Panc1 (cell line): ENCODE measurements around the gene PNMA8A. TPM values are rescaled to one million over a fixed set of nuclear protein-coding genes. Genes with fewer than 3 reads are reported as not detected.

Experiments used
- ATAC-seq: fragments of 200-7000 bp; cut with Tn5 transposase; 2 replicates; pipeline ENCODE4 v1.9.1; 2020; ENCODE audit warnings: mild to moderate bottlenecking, moderate library complexity
- BruUV-seq: library from RNA; stranded (reverse); fragments of 400-500 nt; replicated peaks from 2 replicates; lab custom pipeline; 2021; lab: Mats Ljungman, UMichigan
- CTCF ChIA-PET: fragments of 300-600 bp; sonication (Branson Sonifier 250); formaldehyde crosslinking; loops from one replicate; lab custom pipeline; 2022; ENCODE audit warnings: antibody characterized with exemption; lab: Charles Lee
- POLR2A ChIA-PET: fragments of 300-600 bp; sonication (Branson Sonifier 250); formaldehyde crosslinking; loops from one replicate; lab custom pipeline; 2022; ENCODE audit warnings: antibody characterized with exemption; lab: Charles Lee
- DNase-seq: peaks from one replicate; pipeline ENCODE4 v3.0.0-alpha.2; 2010; ENCODE audit warnings: low read depth, low spot score
- H3K27ac ChIP-seq: 2 replicates; pipeline ENCODE4 v1.5.1; 2011; ENCODE audit warnings: mild to moderate bottlenecking, low read length, inconsistent platforms
- H3K27me3 ChIP-seq: fragments of 200-500 bp; sonication (Bioruptor generic); 2 replicates; pipeline ENCODE4 v1.6.0; 2014; ENCODE audit warnings: low read length, inconsistent platforms; ENCODE audit not compliant: control insufficient read depth, insufficient read depth
- H3K36me3 ChIP-seq: fragments of 200-500 bp; sonication (Bioruptor generic); 2 replicates; pipeline ENCODE4 v1.5.1; 2014; ENCODE audit warnings: inconsistent platforms, mild to moderate bottlenecking, low read length, moderate library complexity; ENCODE audit not compliant: control insufficient read depth, insufficient read depth
- H3K4me1 ChIP-seq: 2 replicates; pipeline ENCODE4 v1.5.1; 2011; ENCODE audit warnings: inconsistent platforms, mild to moderate bottlenecking, low read length, moderate library complexity; ENCODE audit not compliant: control insufficient read depth, insufficient read depth
- H3K4me3 ChIP-seq, 2 experiments: 2 replicates each; pipeline ENCODE4 v1.5.1; 2011 to 2012; ENCODE audit warnings: low read depth in 2 of 2, low read length in 2 of 2, mild to moderate bottlenecking in 2 of 2, inconsistent platforms in 1 of 2, moderate library complexity in 1 of 2
- H3K9me3 ChIP-seq: fragments of 200-500 bp; sonication (Bioruptor generic); 2 replicates; pipeline ENCODE4 v1.5.1; 2014; ENCODE audit warnings: low read depth, mild to moderate bottlenecking, inconsistent platforms, low read length, moderate library complexity; ENCODE audit not compliant: control insufficient read depth, insufficient read depth
- POLR2AphosphoS5 ChIP-seq: IDR thresholded peaks from 2 replicates; pipeline ENCODE4 v1.6.1; 2012; ENCODE audit warnings: mild to moderate bottlenecking, low read depth, low read length, moderate library complexity
- REST ChIP-seq, 2 experiments: IDR thresholded peaks; 2 replicates each; pipeline ENCODE4 v1.6.1; 2011 to 2012; ENCODE audit warnings: low read depth in 2 of 2, control low read depth in 1 of 2, low read length in 1 of 2, mild to moderate bottlenecking in 1 of 2, moderate library complexity in 1 of 2; ENCODE audit not compliant: insufficient read depth in 1 of 2
- SIN3A ChIP-seq: IDR thresholded peaks from 2 replicates; pipeline ENCODE4 v1.6.1; 2012; ENCODE audit warnings: low read depth, mild to moderate bottlenecking, low read length, moderate library complexity, borderline replicate concordance; ENCODE audit not compliant: insufficient read depth
- TCF7L2 ChIP-seq: IDR thresholded peaks from 2 replicates; pipeline ENCODE4 v1.6.1; 2011; ENCODE audit warnings: mild to moderate bottlenecking, low read depth, low read length, inconsistent platforms
- in situ Hi-C: cut with HindIII; loops from 2 replicates; pipeline ENCODE4 v1.10.0; 2016; ENCODE audit warnings: low sequenced_read_pairs, low pct_unique_long_range_greater_than_20kb
- intact Hi-C: fragments of 100-400 bp; cut with micrococcal nuclease; formaldehyde crosslinking; loops from one replicate; pipeline ENCODE4 v1.10.0; 2022; ENCODE audit not compliant: unreplicated experiment
- total RNA-seq: library from RNA; stranded (reverse); gene quantifications from one replicate; pipeline ENCODE4 v1.2.1, GENCODE V29; 2021; ENCODE audit not compliant: unreplicated experiment
- TF ChIP-seq, protein P1 (sequence below): fragments of 450-650 bp; IDR thresholded peaks from 2 replicates; pipeline ENCODE4 v1.5.1; 2017; ENCODE audit warnings: mild to moderate bottlenecking

Gene PNMA8A
- total RNA-seq, 1 experiment from 2014 or later, result not detected

DNA sequence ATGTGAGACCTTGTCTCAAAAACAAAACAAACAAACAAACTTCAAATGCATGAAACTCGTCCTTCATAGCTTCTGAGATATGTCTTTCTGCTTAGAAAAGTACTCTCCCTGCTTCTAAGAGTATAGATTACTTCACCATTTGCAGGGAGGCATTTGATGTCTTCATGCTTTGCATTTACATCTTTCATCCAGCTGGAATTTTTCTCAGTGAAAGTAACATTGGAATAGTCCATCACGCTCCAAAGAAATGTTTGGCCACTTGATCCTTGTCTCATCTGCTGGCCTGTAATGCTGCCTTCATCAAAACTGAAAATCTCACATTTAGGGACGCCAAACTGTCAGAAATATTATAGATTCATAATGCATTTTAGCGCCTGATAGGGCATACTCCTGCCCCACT, 19.2 kb downstream of the PNMA8A start:
- in situ Hi-C loops (no loop called here), intact Hi-C loops (no loop called here)
- no peak overlapping the region for H3K4me3 ChIP-seq
- ChIA-PET CTCF (interaction anchor here (1.2 kb wide), 1 partner anchor 48 kb away, joined by 3 read pairs; no protein-coding TSS in a partner anchor), POLR2A (no interaction called here)
- no peaks in the 10 kb centered on the region for H3K9me3 ChIP-seq
- no peak overlapping the region for H3K27ac ChIP-seq
- no TSS peak for BruUV-seq
- no peak for ATAC-seq
- no peak for DNase-seq
- TF ChIP-seq SIN3A (no peak), POLR2AphosphoS5 (no peak), REST (IDR thresholded peaks at IDR 0.05; ENCODE audit: insufficient read depth in 1 of 2, low read depth in 2 of 2, low read length in 1 of 2) (no peak), TCF7L2 (no peak)
- TF ChIP-seq, protein P1, sequence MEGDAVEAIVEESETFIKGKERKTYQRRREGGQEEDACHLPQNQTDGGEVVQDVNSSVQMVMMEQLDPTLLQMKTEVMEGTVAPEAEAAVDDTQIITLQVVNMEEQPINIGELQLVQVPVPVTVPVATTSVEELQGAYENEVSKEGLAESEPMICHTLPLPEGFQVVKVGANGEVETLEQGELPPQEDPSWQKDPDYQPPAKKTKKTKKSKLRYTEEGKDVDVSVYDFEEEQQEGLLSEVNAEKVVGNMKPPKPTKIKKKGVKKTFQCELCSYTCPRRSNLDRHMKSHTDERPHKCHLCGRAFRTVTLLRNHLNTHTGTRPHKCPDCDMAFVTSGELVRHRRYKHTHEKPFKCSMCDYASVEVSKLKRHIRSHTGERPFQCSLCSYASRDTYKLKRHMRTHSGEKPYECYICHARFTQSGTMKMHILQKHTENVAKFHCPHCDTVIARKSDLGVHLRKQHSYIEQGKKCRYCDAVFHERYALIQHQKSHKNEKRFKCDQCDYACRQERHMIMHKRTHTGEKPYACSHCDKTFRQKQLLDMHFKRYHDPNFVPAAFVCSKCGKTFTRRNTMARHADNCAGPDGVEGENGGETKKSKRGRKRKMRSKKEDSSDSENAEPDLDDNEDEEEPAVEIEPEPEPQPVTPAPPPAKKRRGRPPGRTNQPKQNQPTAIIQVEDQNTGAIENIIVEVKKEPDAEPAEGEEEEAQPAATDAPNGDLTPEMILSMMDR, result no peak
- H3K36me3 ChIP-seq, result no peaks in the 10 kb centered on the region
- no peaks in the 10 kb centered on the region for H3K27me3 ChIP-seq
- H3K4me1 ChIP-seq, result no peaks in the 10 kb centered on the region

DNA sequence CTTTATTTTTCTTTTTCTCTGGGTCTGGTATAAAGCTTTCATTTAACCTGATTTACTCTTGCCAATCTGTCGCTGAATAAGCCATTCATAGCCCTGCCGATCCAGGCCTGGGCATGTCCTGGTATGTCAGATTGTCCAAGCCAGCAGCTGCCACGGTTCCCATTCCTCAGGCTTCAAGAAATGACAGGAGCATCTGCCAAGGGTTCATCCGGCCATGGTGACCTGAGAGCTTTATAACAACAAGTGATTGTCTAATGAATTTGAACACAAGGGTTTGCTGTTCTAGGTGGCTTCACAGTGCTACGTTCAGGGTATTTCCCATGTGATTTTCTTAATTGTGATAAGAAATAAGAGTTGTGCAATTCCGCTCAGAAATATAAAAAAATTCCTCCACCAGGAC, 20.0 kb downstream of the PNMA8A start:
- POLR2A ChIA-PET, result no interaction called here
- DNase-seq (no peak), ATAC-seq (no peak)
- no peak overlapping the region for H3K27ac ChIP-seq
- no peaks in the 10 kb centered on the region for H3K27me3 ChIP-seq
- H3K36me3 ChIP-seq, result no peaks in the 10 kb centered on the region
- H3K4me1 ChIP-seq, result no peaks in the 10 kb centered on the region
- in situ Hi-C loops (no loop called here), intact Hi-C loops (no loop called here)
- CTCF ChIA-PET, result interaction anchor here (1.2 kb wide), 1 partner anchor 48 kb away, joined by 3 read pairs; no protein-coding TSS in a partner anchor
- H3K4me3 ChIP-seq, result no peak overlapping the region
- no peaks in the 10 kb centered on the region for H3K9me3 ChIP-seq
- BruUV-seq, result no TSS peak
- TF ChIP-seq TCF7L2 (no peak), POLR2AphosphoS5 (no peak), SIN3A (no peak), REST (IDR thresholded peaks at IDR 0.05; ENCODE audit: insufficient read depth in 1 of 2, low read depth in 2 of 2, low read length in 1 of 2) (no peak)
- TF ChIP-seq, protein P1, result no peak
